ENCODE data around the gene MESP2.

DNA sequence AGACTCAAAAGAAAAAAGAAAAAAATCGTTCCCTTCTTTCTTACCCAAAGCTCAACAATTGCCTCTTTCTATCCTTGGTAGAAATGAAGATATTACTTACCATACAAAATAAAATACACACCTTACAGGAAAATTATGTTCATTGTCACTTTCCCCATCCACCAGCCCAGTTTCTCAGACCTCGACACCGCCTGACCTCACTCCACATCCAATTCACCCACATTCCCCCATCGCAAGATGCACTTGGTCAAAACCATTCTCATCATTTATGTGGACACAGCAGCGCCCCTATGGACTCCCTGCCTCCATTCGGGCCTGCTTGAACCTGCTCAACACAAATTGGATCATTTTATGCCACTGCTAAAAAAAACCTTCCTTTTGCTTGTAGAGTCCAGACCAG lies 31.6 kb downstream of the MESP2 start:
- TF ChIP-seq EZH2 (IDR thresholded peaks at IDR 0.05; ENCODE audit: low read length, missing control alignments): no peak
- TF ChIP-seq, protein P1, sequence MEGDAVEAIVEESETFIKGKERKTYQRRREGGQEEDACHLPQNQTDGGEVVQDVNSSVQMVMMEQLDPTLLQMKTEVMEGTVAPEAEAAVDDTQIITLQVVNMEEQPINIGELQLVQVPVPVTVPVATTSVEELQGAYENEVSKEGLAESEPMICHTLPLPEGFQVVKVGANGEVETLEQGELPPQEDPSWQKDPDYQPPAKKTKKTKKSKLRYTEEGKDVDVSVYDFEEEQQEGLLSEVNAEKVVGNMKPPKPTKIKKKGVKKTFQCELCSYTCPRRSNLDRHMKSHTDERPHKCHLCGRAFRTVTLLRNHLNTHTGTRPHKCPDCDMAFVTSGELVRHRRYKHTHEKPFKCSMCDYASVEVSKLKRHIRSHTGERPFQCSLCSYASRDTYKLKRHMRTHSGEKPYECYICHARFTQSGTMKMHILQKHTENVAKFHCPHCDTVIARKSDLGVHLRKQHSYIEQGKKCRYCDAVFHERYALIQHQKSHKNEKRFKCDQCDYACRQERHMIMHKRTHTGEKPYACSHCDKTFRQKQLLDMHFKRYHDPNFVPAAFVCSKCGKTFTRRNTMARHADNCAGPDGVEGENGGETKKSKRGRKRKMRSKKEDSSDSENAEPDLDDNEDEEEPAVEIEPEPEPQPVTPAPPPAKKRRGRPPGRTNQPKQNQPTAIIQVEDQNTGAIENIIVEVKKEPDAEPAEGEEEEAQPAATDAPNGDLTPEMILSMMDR (conservative IDR thresholded peaks at IDR 0.05 in 1 of 2, IDR thresholded peaks at IDR 0.05 in 1 of 2; ENCODE audit: low read depth in 1 of 2, low read length in 2 of 2): no peak
